GM12801 (cell line): ENCODE data around the gene GPR84.
A peak's percentile ranks its signal among the peaks of the same experiment; 100 is the strongest.

Experiments
- CTCF ChIP-seq: IDR thresholded peaks from one replicate; pipeline ENCODE4 v1.5.1; 2011; ENCODE audit warnings: control low read depth; ENCODE audit not compliant: insufficient read length; ENCODE audit errors: extremely low read depth

The GPR84 gene

GRCh38 chr12:54370171-54370730 lies 6.0 kb upstream of the GPR84 start:
- TF ChIP-seq CTCF = no peak

- no peak for TF ChIP-seq CTCF
Measured at GRCh38 chr12:54369597-54370131, 5.4 kb upstream of the GPR84 start.

- peak; percentile 62 for TF ChIP-seq CTCF
Measured at GRCh38 chr12:54368709-54369596, 4.7 kb upstream of the GPR84 start.

GRCh38 chr12:54368025-54368708 lies 3.9 kb upstream of the GPR84 start:
- no peak for TF ChIP-seq CTCF

- TF ChIP-seq CTCF = no peak
Measured at GRCh38 chr12:54363618-54364017, 668 bp downstream of the GPR84 start.

- no peak for TF ChIP-seq CTCF
Measured at GRCh38 chr12:54363047-54363446, 1.2 kb downstream of the GPR84 start.
